ENCODE measurements around the gene SBF2. TPM values are rescaled to one million over a fixed set of nuclear protein-coding genes. Genes with fewer than 3 reads are reported as not detected.

Gene SBF2
- total and polyA plus RNA-seq, 5 donors = 10.8 to 32.2 (median 22.3) TPM

DNA sequence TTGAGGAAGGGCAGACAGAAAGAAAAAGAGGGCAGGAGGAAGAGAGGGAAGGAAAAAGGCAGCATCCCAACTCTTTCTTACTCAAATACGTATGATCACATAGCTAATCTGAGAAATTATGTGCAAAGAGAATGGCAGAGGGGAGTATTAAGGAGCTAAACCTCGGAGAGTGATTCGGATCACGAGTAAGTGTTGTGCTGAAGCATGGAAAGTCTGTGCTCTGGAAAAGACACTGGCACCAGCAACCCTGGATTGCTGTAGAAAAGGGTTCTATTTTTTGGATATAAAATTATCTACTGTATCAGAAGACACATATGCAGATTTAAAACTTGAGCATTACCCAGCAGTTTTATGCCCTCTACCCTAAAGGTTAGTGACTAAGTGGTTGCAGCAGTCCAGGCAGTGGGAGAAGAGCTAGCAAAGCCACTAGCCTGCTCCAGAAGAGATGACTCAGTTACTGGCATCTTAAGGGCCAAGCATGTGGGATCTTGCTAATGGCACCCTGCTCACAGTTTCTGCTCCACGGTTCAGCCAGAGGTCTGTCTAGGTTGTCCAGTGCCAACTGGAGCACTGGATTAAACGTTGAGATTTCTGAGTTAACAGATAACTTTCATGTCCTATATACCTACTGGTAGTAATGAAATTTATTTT is 478.4 kb downstream of the SBF2 start:
- H3K27me3 ChIP-seq (ENCODE audit: control insufficient read depth, insufficient read depth) = no peaks in the 10 kb centered on the region
- no peak overlapping the region for H3K4me3 ChIP-seq (ENCODE audit: low read length)
- H3K27ac ChIP-seq (ENCODE audit: low read length) = no peak overlapping the region
- H3K9me3 ChIP-seq (ENCODE audit: control insufficient read depth, low read length) = no peaks in the 10 kb centered on the region
- ATAC-seq = peak in 1 of 2 donors; percentile 53
- intact Hi-C loops (cut with DNase I) = loop anchor here in 1 of 4 donors (10.0 kb wide), 1 partner anchor 51 kb away; no protein-coding TSS in a partner anchor
- no peaks in the 10 kb centered on the region for H3K4me1 ChIP-seq (ENCODE audit: control insufficient read depth, insufficient read depth, low read length)
- DNase-seq = peak in 1 of 3 donors; percentile 18
- 83% methylated on average over 6 of the region's 6 CpGs for WGBS

DNA sequence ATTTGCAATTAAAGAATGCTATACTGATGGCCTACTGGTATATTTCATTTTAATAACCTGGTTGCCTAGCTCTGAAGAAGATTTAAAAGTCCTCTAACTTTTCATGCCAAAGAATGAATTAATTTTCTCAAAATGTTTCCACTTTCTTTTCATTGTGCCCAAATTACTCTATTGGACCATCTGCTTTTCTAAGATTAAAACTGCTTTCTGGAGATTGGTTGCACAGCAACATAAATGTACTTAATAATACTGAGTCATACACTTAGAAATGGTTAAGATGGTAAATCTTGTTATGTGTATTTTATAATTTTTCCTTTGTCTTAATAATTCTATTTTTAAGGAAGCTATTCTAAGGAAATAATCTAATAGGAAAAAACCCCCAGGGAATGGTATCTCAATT is 479.9 kb downstream of the SBF2 start:
- no peak overlapping the region for H3K27ac ChIP-seq (ENCODE audit: low read length)
- H3K4me1 ChIP-seq (ENCODE audit: control insufficient read depth, insufficient read depth, low read length) = no peaks in the 10 kb centered on the region
- no peaks in the 10 kb centered on the region for H3K27me3 ChIP-seq (ENCODE audit: control insufficient read depth, insufficient read depth)
- no peak overlapping the region for H3K4me3 ChIP-seq (ENCODE audit: low read length)
- ATAC-seq (no peak), DNase-seq (no peak)
- intact Hi-C loops (cut with DNase I) = loop anchor here in 1 of 4 donors (10.0 kb wide), 1 partner anchor 49 kb away; no protein-coding TSS in a partner anchor
- no peaks in the 10 kb centered on the region for H3K9me3 ChIP-seq (ENCODE audit: control insufficient read depth, low read length)

DNA sequence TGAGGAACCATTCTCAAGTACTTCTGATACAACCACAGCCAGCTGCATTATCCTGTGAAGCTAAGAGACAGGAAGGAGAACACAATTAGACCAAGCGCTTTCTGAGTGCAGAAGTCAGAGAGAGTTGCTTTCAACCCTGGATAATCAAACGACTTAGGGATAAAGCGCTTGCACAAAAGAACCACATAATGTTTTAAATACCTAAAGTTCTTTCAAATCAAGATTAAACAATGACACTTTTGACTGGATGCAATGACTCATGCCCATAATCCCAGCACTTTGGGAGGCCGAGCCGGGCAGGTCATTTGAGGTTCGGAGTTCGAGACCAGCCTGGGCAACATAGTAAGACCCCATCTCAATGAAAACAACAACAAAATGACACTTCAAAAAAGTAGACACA is 485.1 kb downstream of the SBF2 start:
- H3K4me3 ChIP-seq (ENCODE audit: low read length) = no peak overlapping the region
- no peaks in the 10 kb centered on the region for H3K9me3 ChIP-seq (ENCODE audit: control insufficient read depth, low read length)
- H3K27ac ChIP-seq (ENCODE audit: low read length) = no peak overlapping the region
- WGBS = 88% methylated on average over 7 of the region's 7 CpGs
- intact Hi-C loops (cut with DNase I) = no loop called here
- H3K4me1 ChIP-seq (ENCODE audit: control insufficient read depth, insufficient read depth, low read length) = no peaks in the 10 kb centered on the region
- H3K27me3 ChIP-seq (ENCODE audit: control insufficient read depth, insufficient read depth) = no peaks in the 10 kb centered on the region
- no peak for ATAC-seq
- no peak for DNase-seq

GRCh38 chr11:9806946-9807687 is 486.9 kb downstream of the SBF2 start:
- intact Hi-C loops (cut with DNase I) = no loop called here
- WGBS = 95% methylated on average over 4 of the region's 4 CpGs
- Histone ChIP-seq H3K27me3 (ENCODE audit: control insufficient read depth, insufficient read depth) (no peaks in the 10 kb centered on the region), H3K4me3 (ENCODE audit: low read length) (no peak overlapping the region), H3K9me3 (ENCODE audit: control insufficient read depth, low read length) (no peaks in the 10 kb centered on the region), H3K27ac (ENCODE audit: low read length) (no peak overlapping the region), H3K4me1 (ENCODE audit: control insufficient read depth, insufficient read depth, low read length) (no peaks in the 10 kb centered on the region)
- DNase-seq (no peak), ATAC-seq (no peak)

DNA sequence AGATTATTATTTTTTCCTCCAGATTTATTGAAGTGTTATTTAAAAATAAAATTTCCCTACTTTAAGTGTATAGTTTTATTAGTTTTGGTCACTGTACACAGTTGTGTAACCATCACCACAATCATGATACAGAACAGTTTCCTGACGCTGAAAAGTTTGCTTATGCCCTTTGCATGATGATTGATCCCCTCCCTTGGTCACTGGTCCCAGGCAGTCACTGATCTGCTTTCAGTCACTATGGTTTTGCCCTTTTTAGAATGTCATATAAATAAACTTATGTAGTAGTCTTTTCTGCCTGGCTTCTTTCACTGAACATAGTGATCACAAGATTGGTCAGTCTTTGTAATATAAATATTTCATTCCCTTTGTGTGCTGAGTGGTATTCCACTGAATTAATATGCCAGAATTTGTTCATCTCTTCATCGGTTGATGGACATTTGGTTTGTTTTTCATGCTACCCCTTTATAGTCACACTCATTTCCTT is 489.6 kb downstream of the SBF2 start:
- Histone ChIP-seq H3K4me1 (ENCODE audit: control insufficient read depth, insufficient read depth, low read length) (no peaks in the 10 kb centered on the region), H3K9me3 (ENCODE audit: control insufficient read depth, low read length) (no peaks in the 10 kb centered on the region), H3K4me3 (ENCODE audit: low read length) (no peak overlapping the region), H3K27me3 (ENCODE audit: control insufficient read depth, insufficient read depth) (no peaks in the 10 kb centered on the region), H3K27ac (ENCODE audit: low read length) (no peak overlapping the region)
- intact Hi-C loops (cut with DNase I) = no loop called here
- no peak for ATAC-seq
- 86% methylated on average over 2 of the region's 2 CpGs for WGBS
- no peak for DNase-seq

GRCh38 chr11:9803685-9804418 is 490.2 kb downstream of the SBF2 start:
- DNase-seq (no peak), ATAC-seq (peak in 1 of 2 donors; percentile 20)
- H3K27ac ChIP-seq (ENCODE audit: low read length) = no peak overlapping the region
- H3K27me3 ChIP-seq (ENCODE audit: control insufficient read depth, insufficient read depth) = no peaks in the 10 kb centered on the region
- H3K4me3 ChIP-seq (ENCODE audit: low read length) = no peak overlapping the region
- no peaks in the 10 kb centered on the region for H3K4me1 ChIP-seq (ENCODE audit: control insufficient read depth, insufficient read depth, low read length)
- 56% methylated on average over 5 of the region's 5 CpGs for WGBS
- intact Hi-C loops (cut with DNase I) = no loop called here
- H3K9me3 ChIP-seq (ENCODE audit: control insufficient read depth, low read length) = no peaks in the 10 kb centered on the region

DNA sequence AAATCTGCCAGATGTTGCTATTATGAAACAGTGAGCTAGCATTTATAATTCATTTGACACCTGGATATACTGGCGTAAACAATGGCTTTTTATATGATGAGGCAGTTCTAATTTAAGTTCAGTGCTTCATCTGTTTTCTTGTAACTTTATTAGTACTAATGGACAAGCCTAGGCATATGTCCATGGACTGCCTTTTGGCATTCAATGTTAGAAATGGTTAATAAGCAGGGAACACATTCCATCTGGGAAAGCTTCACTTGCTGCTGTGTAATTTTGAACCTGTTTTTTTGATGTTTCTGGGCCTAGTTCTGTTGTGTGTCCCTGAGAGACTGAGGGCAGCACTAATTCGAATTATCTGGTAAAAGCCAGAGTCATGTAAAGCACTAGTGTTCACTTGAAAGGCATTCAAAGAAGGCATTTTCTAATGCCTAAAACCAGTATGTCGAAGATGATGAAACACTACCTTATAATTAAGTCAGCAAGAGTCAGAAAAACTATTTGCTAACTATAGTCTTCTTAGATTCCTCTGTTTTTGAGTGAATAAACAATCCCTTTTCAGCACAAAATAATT is 491.6 kb downstream of the SBF2 start:
- peak in 1 of 2 donors; percentile 22 for ATAC-seq
- Histone ChIP-seq H3K4me3 (ENCODE audit: low read length) (no peak overlapping the region), H3K27me3 (ENCODE audit: control insufficient read depth, insufficient read depth) (no peaks in the 10 kb centered on the region), H3K9me3 (ENCODE audit: control insufficient read depth, low read length) (no peaks in the 10 kb centered on the region), H3K4me1 (ENCODE audit: control insufficient read depth, insufficient read depth, low read length) (no peaks in the 10 kb centered on the region), H3K27ac (ENCODE audit: low read length) (no peak overlapping the region)
- WGBS = 46% methylated on average over 3 of the region's 3 CpGs
- no peak for DNase-seq
- intact Hi-C loops (cut with DNase I) = no loop called here

DNA sequence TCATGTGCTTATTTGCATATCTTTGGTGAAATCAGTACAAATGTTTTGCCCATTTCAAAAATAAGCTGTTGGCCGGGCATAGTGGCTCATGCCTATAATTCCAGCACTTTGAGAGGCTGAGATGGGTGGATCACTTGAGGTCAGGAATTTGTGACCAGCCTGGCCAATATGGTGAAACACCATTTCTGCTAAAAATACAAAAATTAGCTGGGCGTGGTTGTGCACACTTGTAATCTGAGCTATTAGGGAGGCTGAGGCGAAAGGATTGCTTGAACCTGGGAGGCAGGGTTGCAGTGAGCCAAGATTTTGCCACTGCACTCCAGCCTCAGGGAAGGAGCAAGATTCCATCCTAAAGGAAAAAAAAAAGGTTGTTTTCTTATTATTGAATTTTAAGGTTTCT is 494.1 kb downstream of the SBF2 start:
- Histone ChIP-seq H3K27me3 (ENCODE audit: control insufficient read depth, insufficient read depth) (no peaks in the 10 kb centered on the region), H3K4me3 (ENCODE audit: low read length) (no peak overlapping the region), H3K4me1 (ENCODE audit: control insufficient read depth, insufficient read depth, low read length) (no peaks in the 10 kb centered on the region), H3K9me3 (ENCODE audit: control insufficient read depth, low read length) (no peaks in the 10 kb centered on the region), H3K27ac (ENCODE audit: low read length) (no peak overlapping the region)
- WGBS = 90% methylated on average over 3 of the region's 3 CpGs
- intact Hi-C loops (cut with DNase I) = no loop called here
- no peak for ATAC-seq
- no peak for DNase-seq

DNA sequence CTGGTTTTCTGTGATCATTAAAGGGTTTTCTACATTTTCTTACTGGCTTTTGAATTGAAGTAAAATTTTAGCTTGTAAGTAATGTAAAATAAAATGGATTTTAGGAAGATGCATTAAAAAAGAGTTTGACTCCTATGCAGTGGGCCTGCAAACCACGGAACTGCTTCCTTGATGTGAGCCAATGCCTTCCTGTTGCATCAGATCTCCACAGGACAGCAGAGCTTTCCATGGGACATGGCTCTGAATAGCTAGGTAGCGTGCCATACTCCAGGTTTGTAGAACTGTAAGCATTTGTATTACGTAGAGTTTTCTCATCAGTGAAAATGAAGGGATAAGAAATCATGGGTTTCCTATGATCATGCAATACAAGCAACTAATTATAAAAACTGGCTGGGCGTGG is 496.7 kb downstream of the SBF2 start:
- Histone ChIP-seq H3K9me3 (ENCODE audit: control insufficient read depth, low read length) (no peaks in the 10 kb centered on the region), H3K4me1 (ENCODE audit: control insufficient read depth, insufficient read depth, low read length) (no peaks in the 10 kb centered on the region), H3K27ac (ENCODE audit: low read length) (no peak overlapping the region), H3K4me3 (ENCODE audit: low read length) (no peak overlapping the region), H3K27me3 (ENCODE audit: control insufficient read depth, insufficient read depth) (no peaks in the 10 kb centered on the region)
- ATAC-seq = no peak
- intact Hi-C loops (cut with DNase I) = no loop called here
- WGBS = 91% methylated on average over 4 of the region's 4 CpGs
- no peak for DNase-seq

DNA sequence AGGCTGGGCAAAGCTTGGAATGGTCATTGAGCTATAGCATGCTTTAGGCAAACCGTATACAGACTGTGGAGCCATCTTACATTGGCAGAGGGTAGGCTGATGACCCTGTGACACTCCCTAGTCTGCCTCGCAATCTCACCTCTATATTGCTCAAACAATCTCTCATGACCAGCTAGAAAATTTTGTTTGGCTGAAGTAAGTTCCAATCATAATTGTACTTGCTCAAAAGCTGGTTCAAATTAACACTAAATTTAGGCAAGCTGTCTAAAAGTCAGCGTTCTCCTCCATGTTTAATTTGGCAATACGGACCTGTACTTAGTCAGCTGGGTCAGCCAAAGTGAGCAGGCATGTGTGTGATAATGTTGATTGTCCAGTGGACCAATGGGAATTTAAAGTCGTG is 497.2 kb downstream of the SBF2 start:
- no peak overlapping the region for H3K27ac ChIP-seq (ENCODE audit: low read length)
- H3K4me3 ChIP-seq (ENCODE audit: low read length) = no peak overlapping the region
- DNase-seq = no peak
- intact Hi-C loops (cut with DNase I) = no loop called here
- no peaks in the 10 kb centered on the region for H3K27me3 ChIP-seq (ENCODE audit: control insufficient read depth, insufficient read depth)
- H3K9me3 ChIP-seq (ENCODE audit: control insufficient read depth, low read length) = no peaks in the 10 kb centered on the region
- ATAC-seq = peak in 1 of 2 donors; percentile 45
- H3K4me1 ChIP-seq (ENCODE audit: control insufficient read depth, insufficient read depth, low read length) = no peaks in the 10 kb centered on the region
- WGBS = 70% methylated on average over 5 of the region's 5 CpGs

DNA sequence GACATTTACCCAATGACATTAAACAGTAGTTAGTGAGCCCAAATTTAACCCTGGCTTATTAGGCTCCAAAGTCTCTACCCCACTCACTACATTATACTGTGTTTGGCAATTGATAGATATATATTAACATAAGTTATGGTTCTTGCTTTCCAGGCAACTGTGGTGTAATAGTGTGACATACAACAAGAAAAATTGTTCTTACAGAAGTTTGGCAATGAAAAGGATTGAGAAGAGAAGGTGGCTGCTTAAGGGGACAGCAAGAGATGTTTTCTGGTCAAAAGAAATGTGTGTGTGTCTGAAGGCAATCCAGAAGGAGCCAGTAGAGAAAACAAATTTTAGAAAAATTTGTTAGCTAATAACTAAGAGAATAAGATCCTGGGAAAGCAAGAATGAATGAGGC is 497.8 kb downstream of the SBF2 start:
- Histone ChIP-seq H3K27me3 (ENCODE audit: control insufficient read depth, insufficient read depth) (no peaks in the 10 kb centered on the region), H3K4me1 (ENCODE audit: control insufficient read depth, insufficient read depth, low read length) (no peaks in the 10 kb centered on the region), H3K27ac (ENCODE audit: low read length) (no peak overlapping the region), H3K4me3 (ENCODE audit: low read length) (no peak overlapping the region), H3K9me3 (ENCODE audit: control insufficient read depth, low read length) (no peaks in the 10 kb centered on the region)
- DNase-seq (no peak), ATAC-seq (no peak)
- intact Hi-C loops (cut with DNase I) = no loop called here

Data from right cardiac atrium (tissue), 5 donors.